WERI-Rb-1 (cell line): ENCODE measurements around the gene LGR4.

Source experiments
- DNase-seq: peaks from one replicate; pipeline ENCODE4 v3.0.0-alpha.2; 2020
- H3K27ac ChIP-seq: fragments of 250-450 bp; sonication (Bioruptor Pico); 2 replicates; pipeline ENCODE4 v1.5.1; 2020; ENCODE audit warnings: mild to moderate bottlenecking, moderate library complexity
- H3K27me3 ChIP-seq: fragments of 250-450 bp; sonication (Bioruptor Pico); 2 replicates; pipeline ENCODE4 v1.5.1; 2021; ENCODE audit warnings: mild to moderate bottlenecking, low read depth, moderate library complexity; ENCODE audit not compliant: insufficient read depth, severe bottlenecking
- H3K36me3 ChIP-seq: fragments of 250-450 bp; sonication (Bioruptor Pico); 2 replicates; pipeline ENCODE4 v1.5.1; 2020; ENCODE audit warnings: mild to moderate bottlenecking, moderate library complexity
- H3K4me3 ChIP-seq: 2 replicates; pipeline ENCODE4 v1.5.1; 2011; ENCODE audit warnings: low read depth, mild to moderate bottlenecking, control low read depth, low read length
- H3K9me3 ChIP-seq: fragments of 250-450 bp; sonication (Bioruptor Pico); 2 replicates; pipeline ENCODE4 v1.5.1; 2021; ENCODE audit warnings: mild to moderate bottlenecking, moderate library complexity; ENCODE audit not compliant: severe bottlenecking
- TF ChIP-seq, protein P1 (sequence below): IDR thresholded peaks from 2 replicates; pipeline ENCODE4 v1.5.1; 2011; ENCODE audit warnings: low read depth, mild to moderate bottlenecking, control low read depth, inconsistent platforms, low read length

Gene LGR4

DNA sequence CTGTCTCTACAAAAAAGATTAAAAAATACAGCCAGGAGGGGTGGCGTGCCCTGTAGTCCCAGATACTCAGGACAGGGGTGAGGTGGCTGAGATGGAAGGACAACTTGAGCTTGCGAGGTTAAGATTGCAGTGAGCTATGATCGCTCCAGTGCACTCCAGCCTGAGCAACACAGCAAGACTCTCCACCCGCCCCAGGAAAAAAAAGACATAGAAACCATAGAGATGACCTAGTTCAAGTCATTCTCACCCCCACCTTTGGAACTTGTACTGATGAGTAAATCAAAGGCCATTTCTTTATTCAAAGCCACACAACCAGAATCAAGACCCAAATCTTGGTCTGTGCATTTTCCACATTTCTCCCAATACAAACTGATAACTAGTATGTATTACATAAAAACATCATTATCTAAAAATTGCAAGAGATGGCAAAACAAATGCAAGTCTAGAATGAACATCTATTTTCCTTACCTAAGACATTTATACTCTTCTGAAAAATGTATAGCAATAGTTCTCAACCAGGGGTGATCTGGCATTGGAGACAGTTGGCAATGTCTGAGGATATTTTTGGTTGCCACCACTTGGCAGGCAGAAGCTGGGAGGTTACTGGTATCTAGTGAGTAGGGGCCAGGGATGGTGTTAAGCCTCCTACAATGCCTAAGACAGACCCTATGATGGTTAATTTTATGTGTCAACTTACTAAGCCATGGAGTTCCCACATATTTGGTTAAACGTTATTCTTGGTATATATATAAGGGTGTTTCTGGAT is 34.6 kb downstream of the LGR4 start:
- TF ChIP-seq, protein P1, sequence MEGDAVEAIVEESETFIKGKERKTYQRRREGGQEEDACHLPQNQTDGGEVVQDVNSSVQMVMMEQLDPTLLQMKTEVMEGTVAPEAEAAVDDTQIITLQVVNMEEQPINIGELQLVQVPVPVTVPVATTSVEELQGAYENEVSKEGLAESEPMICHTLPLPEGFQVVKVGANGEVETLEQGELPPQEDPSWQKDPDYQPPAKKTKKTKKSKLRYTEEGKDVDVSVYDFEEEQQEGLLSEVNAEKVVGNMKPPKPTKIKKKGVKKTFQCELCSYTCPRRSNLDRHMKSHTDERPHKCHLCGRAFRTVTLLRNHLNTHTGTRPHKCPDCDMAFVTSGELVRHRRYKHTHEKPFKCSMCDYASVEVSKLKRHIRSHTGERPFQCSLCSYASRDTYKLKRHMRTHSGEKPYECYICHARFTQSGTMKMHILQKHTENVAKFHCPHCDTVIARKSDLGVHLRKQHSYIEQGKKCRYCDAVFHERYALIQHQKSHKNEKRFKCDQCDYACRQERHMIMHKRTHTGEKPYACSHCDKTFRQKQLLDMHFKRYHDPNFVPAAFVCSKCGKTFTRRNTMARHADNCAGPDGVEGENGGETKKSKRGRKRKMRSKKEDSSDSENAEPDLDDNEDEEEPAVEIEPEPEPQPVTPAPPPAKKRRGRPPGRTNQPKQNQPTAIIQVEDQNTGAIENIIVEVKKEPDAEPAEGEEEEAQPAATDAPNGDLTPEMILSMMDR, result no peak
- Histone ChIP-seq H3K27ac (no peak overlapping the region), H3K36me3 (no peaks in the 10 kb centered on the region), H3K4me3 (no peak overlapping the region), H3K9me3 (no peaks in the 10 kb centered on the region), H3K27me3 (no peaks in the 10 kb centered on the region)
- no peak for DNase-seq

DNA sequence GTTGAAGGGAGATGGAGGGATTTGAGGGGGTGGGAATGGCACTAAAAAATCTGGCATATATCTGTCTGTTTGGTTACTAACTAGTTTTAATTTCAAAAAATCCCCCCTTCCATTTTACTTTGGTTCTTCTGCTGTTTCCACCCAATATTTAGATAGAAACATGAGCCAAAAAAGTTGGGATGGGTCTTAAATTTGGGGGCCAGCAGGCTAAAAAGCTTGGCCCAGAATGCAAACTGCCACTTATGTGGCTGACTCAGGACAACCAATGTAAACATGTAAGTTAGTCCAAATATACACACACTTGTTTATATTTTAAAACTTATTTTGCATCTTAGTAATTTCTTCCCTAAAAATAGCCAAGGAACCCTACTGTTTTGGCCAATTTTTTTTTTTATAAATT is 35.7 kb downstream of the LGR4 start:
- Histone ChIP-seq H3K27me3 (no peaks in the 10 kb centered on the region), H3K36me3 (no peaks in the 10 kb centered on the region), H3K27ac (no peak overlapping the region), H3K9me3 (no peaks in the 10 kb centered on the region), H3K4me3 (no peak overlapping the region)
- no peak for DNase-seq
- TF ChIP-seq, protein P1, result no peak

DNA sequence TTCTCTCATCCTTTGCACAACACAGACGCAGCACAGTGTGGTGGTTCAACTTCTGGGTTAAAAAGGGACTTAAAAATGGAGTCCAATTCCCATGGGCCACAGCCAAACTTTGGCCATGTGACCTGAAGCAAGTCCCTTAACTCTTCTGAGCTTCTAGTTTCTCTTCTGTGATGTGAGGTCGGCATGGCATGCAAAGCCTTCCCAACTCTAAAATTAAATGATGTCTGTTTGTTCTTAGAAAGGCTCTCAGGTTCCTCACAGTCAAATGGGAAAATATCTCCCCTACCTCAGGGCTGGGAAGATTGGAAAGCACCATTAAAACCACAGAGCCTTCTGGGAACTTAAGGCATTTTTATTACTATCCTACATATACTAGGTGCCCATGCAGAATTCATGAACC is 38.8 kb downstream of the LGR4 start:
- H3K9me3 ChIP-seq, result no peaks in the 10 kb centered on the region
- H3K36me3 ChIP-seq, result no peaks in the 10 kb centered on the region
- no peaks in the 10 kb centered on the region for H3K27me3 ChIP-seq
- no peak overlapping the region for H3K27ac ChIP-seq
- TF ChIP-seq, protein P1, result no peak
- no peak overlapping the region for H3K4me3 ChIP-seq
- DNase-seq, result no peak

DNA sequence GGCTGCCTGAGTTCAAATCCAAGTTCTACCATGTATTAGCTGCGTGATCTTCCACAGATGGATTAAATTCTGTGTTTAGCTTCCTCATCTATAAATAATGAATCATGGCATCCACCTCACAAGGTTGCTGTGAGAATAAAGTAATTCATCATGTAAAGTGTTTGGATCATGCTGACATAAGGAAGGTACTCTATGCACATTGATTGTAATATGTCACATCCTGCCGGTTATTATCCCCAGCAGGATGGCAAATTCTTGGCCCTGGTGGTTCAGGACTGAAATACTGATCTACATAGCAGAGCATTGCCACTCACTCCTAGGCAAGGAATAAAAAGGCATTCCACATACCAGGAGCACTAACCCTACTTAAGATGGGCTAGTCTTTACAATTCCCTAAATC is 40.8 kb downstream of the LGR4 start:
- Histone ChIP-seq H3K4me3 (no peak overlapping the region), H3K9me3 (no peaks in the 10 kb centered on the region), H3K36me3 (no peaks in the 10 kb centered on the region), H3K27me3 (no peaks in the 10 kb centered on the region), H3K27ac (no peak overlapping the region)
- DNase-seq, result no peak
- TF ChIP-seq, protein P1, result no peak

DNA sequence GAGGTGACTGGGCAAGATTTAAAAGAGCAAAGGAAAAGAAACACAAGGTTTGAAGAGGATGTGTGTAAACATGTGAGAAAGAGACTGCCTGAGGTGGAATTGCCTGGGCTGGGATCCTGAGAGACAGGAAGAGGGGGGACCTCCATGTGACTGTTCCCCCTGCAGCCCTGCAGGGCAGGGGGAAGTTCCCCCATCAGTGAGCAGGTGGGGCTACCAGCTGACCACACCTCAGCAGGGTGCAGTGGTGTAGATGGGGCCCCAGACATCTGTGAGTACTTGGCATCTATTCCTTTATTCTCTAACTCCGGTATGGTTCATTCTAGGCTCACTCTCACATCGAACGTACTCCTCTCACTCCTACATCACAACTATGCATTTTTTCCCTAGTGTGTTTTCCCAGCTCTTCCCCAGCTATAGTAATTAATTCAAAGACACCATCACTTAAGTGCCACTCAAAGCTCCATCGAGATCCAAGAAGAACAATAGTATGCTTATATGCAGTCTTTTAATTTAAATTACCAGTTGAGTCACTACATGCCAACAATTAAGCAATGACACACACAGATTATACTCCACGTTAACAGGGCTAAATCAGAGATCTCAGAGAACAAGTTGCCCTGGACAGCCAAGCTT is 42.7 kb downstream of the LGR4 start:
- H3K27me3 ChIP-seq, result no peaks in the 10 kb centered on the region
- TF ChIP-seq, protein P1, result no peak
- H3K4me3 ChIP-seq, result no peak overlapping the region
- no peak for DNase-seq
- H3K9me3 ChIP-seq, result no peaks in the 10 kb centered on the region
- H3K36me3 ChIP-seq, result no peaks in the 10 kb centered on the region
- H3K27ac ChIP-seq, result no peak overlapping the region
